ENCODE data around the gene LCK. TPM values are rescaled to one million over a fixed set of nuclear protein-coding genes. Genes with fewer than 3 reads are reported as not detected.

LCK gene
- total RNA-seq: not detected in 2 replicates
- 0.06 and 0.08 TPM in 2 replicates for polyA plus RNA-seq
- polyA plus RNA-seq (2011; cell fraction: cytosol; rRNA removed): 0.03 and 0.12 TPM in 2 replicates
- polyA plus RNA-seq (2011; cell fraction: nucleus; rRNA removed): not detected in 2 replicates
- not detected in 2 replicates for polyA plus RNA-seq (2012)
- polyA minus RNA-seq: 0.36 TPM in 1 of 2 replicates, not detected in the other
- not detected for polyA minus RNA-seq (2011; cell fraction: cytosol; rRNA and poly(A)+ RNA removed)
- not detected in 2 replicates for polyA minus RNA-seq (2011; cell fraction: nucleus; rRNA and poly(A)+ RNA removed)
- Bru-seq, nascent RNA: percentile 3 among the genes with signal in this experiment
- not detected for BruChase-seq, experiment 1, labeled RNA remaining after a 6-hour chase
- BruChase-seq, experiment 2, labeled RNA remaining after a 2-hour chase: percentile 3 among the genes with signal in this experiment
- long read RNA-seq, partial matches to known transcripts: 0 of 1 reads
- long read RNA-seq, other reads (novel, unspliced or antisense): 1 of 1 reads

DNA sequence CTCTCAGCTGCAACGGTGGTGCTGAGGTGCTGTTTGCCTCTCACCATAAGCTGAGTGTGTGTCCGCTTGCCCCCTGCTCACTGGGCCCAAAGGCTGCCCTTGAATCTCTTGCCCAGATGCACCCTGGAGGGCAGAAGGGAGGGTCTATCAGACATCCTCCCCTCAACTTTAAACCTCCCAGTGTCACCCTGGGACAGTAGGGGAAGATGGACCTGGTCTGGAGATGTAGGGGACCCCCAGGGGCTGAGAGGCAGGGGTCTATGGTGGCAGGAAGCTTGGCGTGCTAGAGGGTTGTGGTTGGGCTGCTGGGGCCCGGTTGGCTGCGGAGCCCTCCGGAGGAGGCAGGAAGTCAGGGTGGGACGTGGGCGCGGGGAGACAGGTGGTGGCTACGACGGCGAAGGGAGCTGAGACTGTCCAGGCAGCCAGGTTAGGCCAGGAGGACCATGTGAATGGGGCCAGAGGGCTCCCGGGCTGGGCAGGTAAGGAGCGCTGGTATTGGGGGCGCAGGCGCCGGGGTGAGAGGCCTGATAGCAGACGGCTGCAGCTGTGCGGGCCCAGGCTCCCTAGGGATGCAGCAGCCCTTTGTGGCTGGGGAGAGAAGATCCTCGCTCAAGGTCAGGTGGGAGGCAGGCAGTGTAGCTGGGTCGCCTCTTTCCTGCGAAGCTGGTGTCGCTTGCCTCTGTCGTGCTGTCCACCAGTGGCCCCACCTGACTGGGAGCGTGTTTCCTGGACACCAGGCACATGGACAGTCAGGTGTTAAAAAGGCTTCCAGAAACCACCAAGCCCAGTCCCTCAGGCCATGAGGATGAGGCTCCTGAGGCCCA, at the start of gene LCK:
TSS of gene LCK (plus strand) at position 373 of the 824 bp plus-strand sequence. CDS start 23,065 bp downstream, outside the sequence.
- H3K4me2 ChIP-seq (ENCODE audit: insufficient read depth, low read length): no peak within 1 kb of the TSS
- POLR2A ChIA-PET: interaction anchor here (2.0 kb wide), 1 partner anchor 85 kb away, joined by 12 read pairs; the partner anchor contains the start of gene MARCKSL1
- H3K4me3 ChIP-seq (replicated peaks in 1 of 3; ENCODE audit: insufficient read depth in 1 of 3, low read depth in 1 of 3, low read length in 3 of 3): no peak within 1 kb of the TSS
- DNase-seq (ENCODE audit: low read depth, low spot score) (no peak), FAIRE-seq (no peak)
- no peaks in the 10 kb centered on the region for H3K27me3 ChIP-seq (ENCODE audit: control insufficient read depth in 2 of 2, insufficient read depth in 2 of 2, low read length in 2 of 2)
- no TSS peak for BruUV-seq (replicated peaks)
- H3K79me2 ChIP-seq (ENCODE audit: control insufficient read depth, insufficient read depth, low read length): no peaks in the 10 kb centered on the region
- H3K4me1 ChIP-seq (ENCODE audit: control insufficient read depth, extremely low read depth, insufficient read depth, low read length): peaks cover 47% of the 10 kb centered on the region
- intact Hi-C loops (cut with micrococcal nuclease) (loop anchor here (1.0 kb wide), 3 partner anchors 10 to 41 kb away; partner anchors contain the start of gene HDAC1), dilution Hi-C loops (cut with MboI; ENCODE audit: extremely low pct_ligation_motif_present, low sequenced_read_pairs) (no loop called here)
- H4K20me1 ChIP-seq (replicated peaks; ENCODE audit: control insufficient read depth, extremely low read depth, insufficient read depth, low read length): no peaks in the 10 kb centered on the region
- no peaks in the 10 kb centered on the region for H3K9me1 ChIP-seq (replicated peaks; ENCODE audit: control insufficient read depth, extremely low read depth, insufficient read depth, low read length)
- TF ChIP-seq GATA2 (IDR thresholded peaks at IDR 0.05; ENCODE audit: insufficient read depth, insufficient read length, low read depth, low read length) (no peak), JUN (IDR thresholded peaks at IDR 0.05; ENCODE audit: borderline replicate concordance, insufficient read depth, insufficient read length, low read depth) (no peak), EZH2 (IDR thresholded peaks at IDR 0.05; ENCODE audit: borderline replicate concordance, low read depth, low read length, severe bottlenecking) (no peak), FOS (IDR thresholded peaks at IDR 0.05; ENCODE audit: borderline replicate concordance, insufficient read depth, low read length) (no peak)
- no peaks in the 10 kb centered on the region for H3K9me3 ChIP-seq (replicated peaks; ENCODE audit: control insufficient read depth, insufficient read depth, low read length)
- peak within 1 kb of the TSS; percentile 8 for H3K9ac ChIP-seq (replicated peaks; ENCODE audit: extremely low read depth, insufficient read depth, low read length)
- CTCF ChIA-PET: interaction anchor here (1.0 to 6.3 kb wide), 5 partner anchors 8 to 65 kb away, joined by 3 to 73 read pairs (median 47); no protein-coding TSS in a partner anchor
- H2AFZ ChIP-seq (ENCODE audit: low read depth, low read length): no peak within 1 kb of the TSS
- peak within 1 kb of the TSS; percentile 77 for H3K27ac ChIP-seq (ENCODE audit: insufficient read depth, low read depth, low read length)
- H3K36me3 ChIP-seq (ENCODE audit: control insufficient read depth in 2 of 2, extremely low read depth in 1 of 2, insufficient read depth in 2 of 2, low read length in 2 of 2): no peaks in the 10 kb centered on the region
